ENCODE results near the gene KRTAP4-11. TPM values are rescaled to one million over a fixed set of nuclear protein-coding genes. Genes with fewer than 3 reads are reported as not detected.

Gene KRTAP4-11
- total RNA-seq, 1 experiment from 2014 or later = not detected

DNA sequence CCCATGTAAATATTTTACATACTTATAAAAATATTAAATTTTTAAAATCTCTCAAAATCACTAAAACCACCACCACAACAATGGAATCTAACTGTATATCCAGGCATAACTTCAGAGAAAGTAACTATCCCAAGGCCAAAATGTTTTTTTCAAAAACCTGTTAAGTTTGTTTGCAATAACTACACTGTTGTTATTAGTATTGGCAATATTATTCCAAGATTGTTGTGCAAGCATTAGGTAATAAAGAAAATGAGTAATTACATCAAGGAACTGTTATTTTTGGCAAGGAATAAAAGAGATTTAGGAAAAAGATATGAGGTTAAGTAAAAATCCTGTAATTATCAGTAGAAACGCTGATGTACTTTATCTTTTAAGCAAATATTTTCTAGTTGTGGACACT lies 9.2 kb upstream of the KRTAP4-11 start:
- RAD21 ChIA-PET (ENCODE audit: low non-redundant PET in 1 of 2, low total read pairs in 2 of 2, uncharacterized antibody in 2 of 2, unreplicated experiment in 2 of 2) = no interaction called here
- Histone ChIP-seq H4K20me1 (ENCODE audit: insufficient read depth) (no peaks in the 10 kb centered on the region), H3K27ac (ENCODE audit: low read depth, low read length) (no peak overlapping the region), H3K79me2 (ENCODE audit: insufficient read depth, low read length) (no peaks in the 10 kb centered on the region), H3K36me3 (ENCODE audit: control insufficient read depth in 1 of 2, insufficient read depth in 2 of 2, low read length in 2 of 2) (peaks cover 0 to 9% of the 10 kb centered on the region in 2 experiments; a peak in 1 of 4 replicates), H3K9me3 (ENCODE audit: control insufficient read depth in 1 of 2, insufficient read depth in 1 of 2, low read depth in 1 of 2, low read length in 2 of 2) (peaks cover 0 to 13% of the 10 kb centered on the region in 2 experiments; a peak in 1 of 4 replicates), H3K4me3 (replicated peaks in 1 of 2; ENCODE audit: low read depth in 1 of 2, low read length in 2 of 2) (no peak overlapping the region), H3K4me2 (ENCODE audit: low read length) (no peak overlapping the region), H3K9me2 (ENCODE audit: insufficient read depth) (no peaks in the 10 kb centered on the region), H3K27me3 (ENCODE audit: insufficient read depth, low read length) (no peaks in the 10 kb centered on the region), H2AFZ (ENCODE audit: low read depth, low read length, poor library complexity, severe bottlenecking) (no peak overlapping the region), H3K9ac (ENCODE audit: low read length) (no peak overlapping the region), H3K4me1 (ENCODE audit: control insufficient read depth in 1 of 2, insufficient read depth in 2 of 2, low read length in 2 of 2) (peaks cover 0 to 48% of the 10 kb centered on the region in 2 experiments; a peak in 2 of 4 replicates)
- ATAC-seq (no peak), DNase-seq (ENCODE audit: low read depth, low spot score) (no peak)
- intact Hi-C loops (cut with micrococcal nuclease) = no loop called here
- CTCF ChIA-PET = no interaction called here
- no TSS peak for BruUV-seq (replicated peaks)
- no peak for TF ChIP-seq RAD21 (IDR thresholded peaks at IDR 0.05; ENCODE audit: low read depth)
- TF ChIP-seq SP1 (IDR thresholded peaks at IDR 0.05; ENCODE audit: low read depth) = no peak
- TF ChIP-seq SIN3A (IDR thresholded peaks at IDR 0.05; ENCODE audit: low read depth) = no peak
- TF ChIP-seq CEBPB (IDR thresholded peaks at IDR 0.05; ENCODE audit: low read depth) = no peak
- no peak for TF ChIP-seq TCF7L2 (IDR thresholded peaks at IDR 0.05; ENCODE audit: borderline replicate concordance, extremely low read depth, insufficient read depth, insufficient read length)
- TF ChIP-seq, protein P1, sequence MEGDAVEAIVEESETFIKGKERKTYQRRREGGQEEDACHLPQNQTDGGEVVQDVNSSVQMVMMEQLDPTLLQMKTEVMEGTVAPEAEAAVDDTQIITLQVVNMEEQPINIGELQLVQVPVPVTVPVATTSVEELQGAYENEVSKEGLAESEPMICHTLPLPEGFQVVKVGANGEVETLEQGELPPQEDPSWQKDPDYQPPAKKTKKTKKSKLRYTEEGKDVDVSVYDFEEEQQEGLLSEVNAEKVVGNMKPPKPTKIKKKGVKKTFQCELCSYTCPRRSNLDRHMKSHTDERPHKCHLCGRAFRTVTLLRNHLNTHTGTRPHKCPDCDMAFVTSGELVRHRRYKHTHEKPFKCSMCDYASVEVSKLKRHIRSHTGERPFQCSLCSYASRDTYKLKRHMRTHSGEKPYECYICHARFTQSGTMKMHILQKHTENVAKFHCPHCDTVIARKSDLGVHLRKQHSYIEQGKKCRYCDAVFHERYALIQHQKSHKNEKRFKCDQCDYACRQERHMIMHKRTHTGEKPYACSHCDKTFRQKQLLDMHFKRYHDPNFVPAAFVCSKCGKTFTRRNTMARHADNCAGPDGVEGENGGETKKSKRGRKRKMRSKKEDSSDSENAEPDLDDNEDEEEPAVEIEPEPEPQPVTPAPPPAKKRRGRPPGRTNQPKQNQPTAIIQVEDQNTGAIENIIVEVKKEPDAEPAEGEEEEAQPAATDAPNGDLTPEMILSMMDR (IDR thresholded peaks at IDR 0.05 in 2 of 3, conservative IDR thresholded peaks at IDR 0.05 in 1 of 3; ENCODE audit: borderline replicate concordance in 1 of 3, insufficient read depth in 1 of 3, low read depth in 2 of 3, low read length in 2 of 3) = no peak
- no peak for TF ChIP-seq EZH2phosphoT487 (IDR thresholded peaks at IDR 0.05; ENCODE audit: borderline replicate concordance)
- TF ChIP-seq YY1 (IDR thresholded peaks at IDR 0.05; ENCODE audit: extremely low read depth, insufficient replicate concordance, low read depth, low read length) = no peak
- TF ChIP-seq, protein P2, sequence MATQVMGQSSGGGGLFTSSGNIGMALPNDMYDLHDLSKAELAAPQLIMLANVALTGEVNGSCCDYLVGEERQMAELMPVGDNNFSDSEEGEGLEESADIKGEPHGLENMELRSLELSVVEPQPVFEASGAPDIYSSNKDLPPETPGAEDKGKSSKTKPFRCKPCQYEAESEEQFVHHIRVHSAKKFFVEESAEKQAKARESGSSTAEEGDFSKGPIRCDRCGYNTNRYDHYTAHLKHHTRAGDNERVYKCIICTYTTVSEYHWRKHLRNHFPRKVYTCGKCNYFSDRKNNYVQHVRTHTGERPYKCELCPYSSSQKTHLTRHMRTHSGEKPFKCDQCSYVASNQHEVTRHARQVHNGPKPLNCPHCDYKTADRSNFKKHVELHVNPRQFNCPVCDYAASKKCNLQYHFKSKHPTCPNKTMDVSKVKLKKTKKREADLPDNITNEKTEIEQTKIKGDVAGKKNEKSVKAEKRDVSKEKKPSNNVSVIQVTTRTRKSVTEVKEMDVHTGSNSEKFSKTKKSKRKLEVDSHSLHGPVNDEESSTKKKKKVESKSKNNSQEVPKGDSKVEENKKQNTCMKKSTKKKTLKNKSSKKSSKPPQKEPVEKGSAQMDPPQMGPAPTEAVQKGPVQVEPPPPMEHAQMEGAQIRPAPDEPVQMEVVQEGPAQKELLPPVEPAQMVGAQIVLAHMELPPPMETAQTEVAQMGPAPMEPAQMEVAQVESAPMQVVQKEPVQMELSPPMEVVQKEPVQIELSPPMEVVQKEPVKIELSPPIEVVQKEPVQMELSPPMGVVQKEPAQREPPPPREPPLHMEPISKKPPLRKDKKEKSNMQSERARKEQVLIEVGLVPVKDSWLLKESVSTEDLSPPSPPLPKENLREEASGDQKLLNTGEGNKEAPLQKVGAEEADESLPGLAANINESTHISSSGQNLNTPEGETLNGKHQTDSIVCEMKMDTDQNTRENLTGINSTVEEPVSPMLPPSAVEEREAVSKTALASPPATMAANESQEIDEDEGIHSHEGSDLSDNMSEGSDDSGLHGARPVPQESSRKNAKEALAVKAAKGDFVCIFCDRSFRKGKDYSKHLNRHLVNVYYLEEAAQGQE (IDR thresholded peaks at IDR 0.05; ENCODE audit: low read depth) = no peak
- no peak for TF ChIP-seq SRF (IDR thresholded peaks at IDR 0.05; ENCODE audit: low read depth)
- no peak for TF ChIP-seq EZH2 (IDR thresholded peaks at IDR 0.05)
- TF ChIP-seq, protein P3, sequence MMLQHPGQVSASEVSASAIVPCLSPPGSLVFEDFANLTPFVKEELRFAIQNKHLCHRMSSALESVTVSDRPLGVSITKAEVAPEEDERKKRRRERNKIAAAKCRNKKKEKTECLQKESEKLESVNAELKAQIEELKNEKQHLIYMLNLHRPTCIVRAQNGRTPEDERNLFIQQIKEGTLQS (IDR thresholded peaks at IDR 0.05) = no peak
- TF ChIP-seq POLR2AphosphoS5 (IDR thresholded peaks at IDR 0.05; ENCODE audit: low read depth, low read length) = no peak
- TF ChIP-seq, protein P4, sequence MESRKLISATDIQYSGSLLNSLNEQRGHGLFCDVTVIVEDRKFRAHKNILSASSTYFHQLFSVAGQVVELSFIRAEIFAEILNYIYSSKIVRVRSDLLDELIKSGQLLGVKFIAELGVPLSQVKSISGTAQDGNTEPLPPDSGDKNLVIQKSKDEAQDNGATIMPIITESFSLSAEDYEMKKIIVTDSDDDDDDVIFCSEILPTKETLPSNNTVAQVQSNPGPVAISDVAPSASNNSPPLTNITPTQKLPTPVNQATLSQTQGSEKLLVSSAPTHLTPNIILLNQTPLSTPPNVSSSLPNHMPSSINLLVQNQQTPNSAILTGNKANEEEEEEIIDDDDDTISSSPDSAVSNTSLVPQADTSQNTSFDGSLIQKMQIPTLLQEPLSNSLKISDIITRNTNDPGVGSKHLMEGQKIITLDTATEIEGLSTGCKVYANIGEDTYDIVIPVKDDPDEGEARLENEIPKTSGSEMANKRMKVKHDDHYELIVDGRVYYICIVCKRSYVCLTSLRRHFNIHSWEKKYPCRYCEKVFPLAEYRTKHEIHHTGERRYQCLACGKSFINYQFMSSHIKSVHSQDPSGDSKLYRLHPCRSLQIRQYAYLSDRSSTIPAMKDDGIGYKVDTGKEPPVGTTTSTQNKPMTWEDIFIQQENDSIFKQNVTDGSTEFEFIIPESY (IDR thresholded peaks at IDR 0.05; ENCODE audit: extremely low read depth, insufficient replicate concordance, low read length) = no peak
- no peak for TF ChIP-seq ZFX (IDR thresholded peaks at IDR 0.05)
- no peak for TF ChIP-seq ZNF274 (IDR thresholded peaks at IDR 0.05; ENCODE audit: low read depth, low read length)
- no peak for TF ChIP-seq CBX3 (IDR thresholded peaks at IDR 0.05; ENCODE audit: low read depth)
- TF ChIP-seq POLR2A (IDR thresholded peaks at IDR 0.05; ENCODE audit: borderline replicate concordance, extremely low read depth, insufficient read depth, insufficient read length) = no peak
- no peak for TF ChIP-seq EGR1 (IDR thresholded peaks at IDR 0.05; ENCODE audit: low read depth)
- POLR2A ChIA-PET = no interaction called here
